Upper lobe of left lung (tissue), 4 donors: ENCODE measurements around the gene PAGE2B.
"Not testable (repeated sequence)": the region's sequence is repeated elsewhere in the genome, so short reads cannot be mapped to it uniquely, and the experiment has no call there.

Experiments used
- EP300 ChIP-seq, 4 donors: sonication (generic); formaldehyde crosslinking; IDR thresholded peaks; one replicate each; pipeline ENCODE4 v1.5.1; 2017; ENCODE audit warnings: antibody characterized with exemption in 4 of 4, control low read depth in 2 of 4
- POLR2A ChIP-seq, 4 donors: fragments of 450-650 bp; IDR thresholded peaks; one replicate each; pipeline ENCODE4 v1.5.1; 2016 to 2017; ENCODE audit warnings: antibody characterized with exemption in 4 of 4, mild to moderate bottlenecking in 2 of 4
- POLR2AphosphoS5 ChIP-seq, 2 donors: sonication (generic); formaldehyde crosslinking; IDR thresholded peaks; one replicate each; pipeline ENCODE4 v1.5.1; 2017; ENCODE audit warnings: antibody characterized with exemption in 2 of 2
- TF ChIP-seq, protein P1 (sequence below), 6 experiments: fragments of 450-650 bp in 4 of 6; fragments of 200-600 bp in 2 of 6; sonication (generic) in 2 of 6; IDR thresholded peaks; one replicate each; pipeline ENCODE4 v1.5.1; 2016 to 2019; ENCODE audit warnings: antibody characterized with exemption in 6 of 6

DNA sequence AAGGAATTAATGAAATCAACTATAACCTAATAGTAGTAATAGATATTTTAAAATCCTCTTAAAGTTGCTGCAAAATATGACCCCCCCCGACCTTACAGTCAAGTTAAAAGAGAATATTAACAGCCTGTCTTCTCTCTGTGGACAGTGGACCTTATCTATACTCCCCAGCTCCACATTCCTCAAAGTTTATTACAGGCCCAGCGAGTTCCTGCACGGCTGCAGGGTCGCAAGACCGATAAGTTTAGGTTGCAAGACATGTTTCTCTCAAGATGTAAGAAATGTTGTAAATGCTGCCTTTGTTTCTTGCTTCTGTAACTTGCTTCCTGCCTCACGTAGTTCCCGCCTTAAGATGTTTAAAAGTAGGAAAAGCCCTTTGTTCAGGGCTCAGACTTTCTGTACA lies 41.8 kb downstream of the PAGE2B start:
- TF ChIP-seq POLR2A, POLR2AphosphoS5, EP300 (IDR thresholded peaks at IDR 0.05): not testable (repeated sequence)
- TF ChIP-seq, protein P1, sequence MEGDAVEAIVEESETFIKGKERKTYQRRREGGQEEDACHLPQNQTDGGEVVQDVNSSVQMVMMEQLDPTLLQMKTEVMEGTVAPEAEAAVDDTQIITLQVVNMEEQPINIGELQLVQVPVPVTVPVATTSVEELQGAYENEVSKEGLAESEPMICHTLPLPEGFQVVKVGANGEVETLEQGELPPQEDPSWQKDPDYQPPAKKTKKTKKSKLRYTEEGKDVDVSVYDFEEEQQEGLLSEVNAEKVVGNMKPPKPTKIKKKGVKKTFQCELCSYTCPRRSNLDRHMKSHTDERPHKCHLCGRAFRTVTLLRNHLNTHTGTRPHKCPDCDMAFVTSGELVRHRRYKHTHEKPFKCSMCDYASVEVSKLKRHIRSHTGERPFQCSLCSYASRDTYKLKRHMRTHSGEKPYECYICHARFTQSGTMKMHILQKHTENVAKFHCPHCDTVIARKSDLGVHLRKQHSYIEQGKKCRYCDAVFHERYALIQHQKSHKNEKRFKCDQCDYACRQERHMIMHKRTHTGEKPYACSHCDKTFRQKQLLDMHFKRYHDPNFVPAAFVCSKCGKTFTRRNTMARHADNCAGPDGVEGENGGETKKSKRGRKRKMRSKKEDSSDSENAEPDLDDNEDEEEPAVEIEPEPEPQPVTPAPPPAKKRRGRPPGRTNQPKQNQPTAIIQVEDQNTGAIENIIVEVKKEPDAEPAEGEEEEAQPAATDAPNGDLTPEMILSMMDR (IDR thresholded peaks at IDR 0.05), result not testable (repeated sequence)
